SK-N-SH treated with all-trans-retinoic acid at 6 μM for 48 hours (cell line): Measurements from ENCODE around the gene METTL2B.
A peak's percentile ranks its signal among the peaks of the same experiment; 100 is the strongest.

ENCODE experiments used
- ATAC-seq: fragments of 200-7000 bp; cut with Tn5 transposase; 3 replicates; pipeline ENCODE4 v1.9.1; 2020; ENCODE audit warnings: mild to moderate bottlenecking, moderate library complexity
- ARNTL ChIP-seq: fragments of 450-650 bp; formaldehyde crosslinking; IDR thresholded peaks from 2 replicates; pipeline ENCODE4 v1.5.0; 2020; ENCODE audit warnings: low read depth, mild to moderate bottlenecking, moderate library complexity, borderline replicate concordance
- BACH2 ChIP-seq: fragments of 250-450 bp; sonication (Bioruptor Pico); IDR thresholded peaks from 2 replicates; pipeline ENCODE4 v1.9.0; 2021; ENCODE audit warnings: mild to moderate bottlenecking, borderline replicate concordance
- CREB5 ChIP-seq: fragments of 250-450 bp; sonication (Bioruptor Pico); IDR thresholded peaks from 2 replicates; pipeline ENCODE4 v1.5.1; 2020; ENCODE audit warnings: low read depth, mild to moderate bottlenecking, moderate library complexity
- CSDC2 ChIP-seq: fragments of 250-450 bp; sonication (Bioruptor Pico); IDR thresholded peaks from 2 replicates; pipeline ENCODE4 v1.5.0; 2020; ENCODE audit warnings: mild to moderate bottlenecking, moderate library complexity
- GLIS3 ChIP-seq: fragments of 250-450 bp; sonication (Bioruptor Pico); IDR thresholded peaks from 2 replicates; pipeline ENCODE4 v1.5.0; 2020; ENCODE audit warnings: mild to moderate bottlenecking, moderate library complexity
- ISL1 ChIP-seq: fragments of 250-450 bp; sonication (Bioruptor Pico); IDR thresholded peaks from 2 replicates; pipeline ENCODE4 v2.1.2; 2022; ENCODE audit warnings: mild to moderate bottlenecking, moderate library complexity
- OSR1 ChIP-seq: fragments of 250-450 bp; sonication (Bioruptor Pico); IDR thresholded peaks from 2 replicates; pipeline ENCODE4 v1.8.0; 2022; ENCODE audit warnings: moderate library complexity, mild to moderate bottlenecking, inconsistent platforms
- PATZ1 ChIP-seq: fragments of 250-450 bp; sonication (Bioruptor Pico); IDR thresholded peaks from 2 replicates; pipeline ENCODE4 v1.8.0; 2020; ENCODE audit warnings: mild to moderate bottlenecking, moderate library complexity, borderline replicate concordance
- POU6F1 ChIP-seq: fragments of 250-450 bp; sonication (Bioruptor Pico); IDR thresholded peaks from 2 replicates; pipeline ENCODE4 v1.8.0; 2021; ENCODE audit warnings: low read depth, mild to moderate bottlenecking, moderate library complexity, borderline replicate concordance
- SNAI2 ChIP-seq: fragments of 250-450 bp; sonication (Bioruptor Pico); IDR thresholded peaks from 2 replicates; pipeline ENCODE4 v1.5.0; 2020; ENCODE audit warnings: mild to moderate bottlenecking, moderate library complexity
- TCF4 ChIP-seq: fragments of 250-450 bp; sonication (Bioruptor Pico); IDR thresholded peaks from 2 replicates; pipeline ENCODE4 v1.8.0; 2021; ENCODE audit warnings: mild to moderate bottlenecking, moderate library complexity, borderline replicate concordance
- TOX ChIP-seq: fragments of 250-450 bp; sonication (Bioruptor Pico); IDR thresholded peaks from 2 replicates; pipeline ENCODE4 v1.8.0; 2021; ENCODE audit warnings: mild to moderate bottlenecking, moderate library complexity, borderline replicate concordance
- TSHZ2 ChIP-seq: fragments of 250-450 bp; sonication (Bioruptor Pico); IDR thresholded peaks from 2 replicates; pipeline ENCODE4 v1.5.0; 2020; ENCODE audit warnings: mild to moderate bottlenecking, moderate library complexity
- ZFP3 ChIP-seq: fragments of 250-450 bp; sonication (Bioruptor Pico); IDR thresholded peaks from 2 replicates; pipeline ENCODE4 v1.5.0; 2020; ENCODE audit warnings: mild to moderate bottlenecking, moderate library complexity
- ZFP30 ChIP-seq: fragments of 450-650 bp; formaldehyde crosslinking; IDR thresholded peaks from 2 replicates; pipeline ENCODE4 v1.5.0; 2022; ENCODE audit warnings: mild to moderate bottlenecking, moderate library complexity
- ZNF70 ChIP-seq: fragments of 450-650 bp; formaldehyde crosslinking; IDR thresholded peaks from 2 replicates; pipeline ENCODE4 v1.5.0; 2020; ENCODE audit warnings: mild to moderate bottlenecking, moderate library complexity
- ZNF8 ChIP-seq: fragments of 450-650 bp; formaldehyde crosslinking; IDR thresholded peaks from 2 replicates; pipeline ENCODE4 v1.5.0; 2020; ENCODE audit warnings: mild to moderate bottlenecking, moderate library complexity

METTL2B gene

GRCh38 chr7:128431754-128432153 lies 44.8 kb upstream of the METTL2B start:
- no peak for ATAC-seq
- TF ChIP-seq ARNTL (CRISPR knock-in tag) (no peak), ZFP3 (no peak), POU6F1 (CRISPR knock-in tag) (no peak), BACH2 (CRISPR knock-in tag) (no peak), ZFP30 (no peak), OSR1 (no peak), ISL1 (CRISPR knock-in tag) (no peak), PATZ1 (no peak), CREB5 (CRISPR knock-in tag) (no peak), TOX (no peak)

GRCh38 chr7:128434413-128435326 lies 41.9 kb upstream of the METTL2B start:
- TF ChIP-seq ARNTL (CRISPR knock-in tag), result no peak
- TF ChIP-seq GLIS3, result no peak
- TF ChIP-seq ZFP30, result no peak
- TF ChIP-seq ZFP3, result no peak
- no peak for TF ChIP-seq ZNF70 (CRISPR knock-in tag)
- peak; percentile 83; the same call in 1 of the 2 replicates for TF ChIP-seq SNAI2 (CRISPR knock-in tag)
- peak; percentile 83 for TF ChIP-seq CREB5 (CRISPR knock-in tag)
- peak; percentile 75 for TF ChIP-seq ISL1 (CRISPR knock-in tag)
- peak; percentile 48; the same call in 1 of the 2 replicates for TF ChIP-seq TCF4 (CRISPR knock-in tag)
- TF ChIP-seq CSDC2, result 0 out of 2 replicates have a peak, but pooled peaks have one; percentile 66
- no peak; the same call in 1 of the 2 replicates for TF ChIP-seq ZNF8 (CRISPR knock-in tag)
- peak; percentile 47 for ATAC-seq

GRCh38 chr7:128435327-128435686 lies 41.2 kb upstream of the METTL2B start:
- TF ChIP-seq TSHZ2 (CRISPR knock-in tag), result no peak
- no peak for TF ChIP-seq TOX
- TF ChIP-seq, all 23 proteins: peak for 0
- no peak for ATAC-seq
